Measurements from ENCODE around the gene LMNA.
"Not testable (repeated sequence)": the region's sequence is repeated elsewhere in the genome, so short reads cannot be mapped to it uniquely, and the experiment has no call there.

Gene LMNA

GRCh38 chr1:156067262-156067661, 47.2 kb upstream of the LMNA start:
- no peak for TF ChIP-seq REST (IDR thresholded peaks at IDR 0.05; ENCODE audit: insufficient replicate concordance, low read depth)
- Histone ChIP-seq H3K4me3 (replicated peaks; ENCODE audit: insufficient read depth, low read length) (no peak overlapping the region), H3K27me3 (ENCODE audit: insufficient read depth, poor library complexity, severe bottlenecking) (no peaks in the 10 kb centered on the region), H3K27ac (replicated peaks) (no peak overlapping the region)
- DNase-seq (ENCODE audit: low read depth in 1 of 2, low spot score in 1 of 2), result no peak

- no peak for DNase-seq (ENCODE audit: low read depth in 1 of 2, low spot score in 1 of 2)
- Histone ChIP-seq H3K4me3 (replicated peaks; ENCODE audit: insufficient read depth, low read length) (no peak overlapping the region), H3K27me3 (ENCODE audit: insufficient read depth, poor library complexity, severe bottlenecking) (no peaks in the 10 kb centered on the region), H3K27ac (replicated peaks) (no peak overlapping the region)
- TF ChIP-seq REST (IDR thresholded peaks at IDR 0.05; ENCODE audit: insufficient replicate concordance, low read depth) (no peak), SPI1 (IDR thresholded peaks at IDR 0.05; ENCODE audit: borderline replicate concordance, low read depth) (no peak), CTCF (IDR thresholded peaks at IDR 0.05; ENCODE audit: insufficient read depth, low read length) (no peak), GABPA (IDR thresholded peaks at IDR 0.05; ENCODE audit: low read depth) (no peak), POLR2AphosphoS5 (IDR thresholded peaks at IDR 0.05; ENCODE audit: low read depth) (no peak)
Observed at GRCh38 chr1:156069490-156070455, 44.7 kb upstream of the LMNA start.

GRCh38 chr1:156070548-156070947, 44.0 kb upstream of the LMNA start:
- TF ChIP-seq GABPA (IDR thresholded peaks at IDR 0.05; ENCODE audit: low read depth) (no peak), REST (IDR thresholded peaks at IDR 0.05; ENCODE audit: insufficient replicate concordance, low read depth) (no peak), SPI1 (IDR thresholded peaks at IDR 0.05; ENCODE audit: borderline replicate concordance, low read depth) (no peak), CTCF (IDR thresholded peaks at IDR 0.05; ENCODE audit: insufficient read depth, low read length) (no peak), POLR2AphosphoS5 (IDR thresholded peaks at IDR 0.05; ENCODE audit: low read depth) (no peak)
- Histone ChIP-seq H3K4me3 (replicated peaks; ENCODE audit: insufficient read depth, low read length) (no peak overlapping the region), H3K27me3 (ENCODE audit: insufficient read depth, poor library complexity, severe bottlenecking) (no peaks in the 10 kb centered on the region), H3K27ac (replicated peaks) (no peak overlapping the region)
- DNase-seq (ENCODE audit: low read depth in 1 of 2, low spot score in 1 of 2), result no peak

- not testable (repeated sequence) for H3K4me3 ChIP-seq (replicated peaks; ENCODE audit: insufficient read depth, low read length); DNase-seq (ENCODE audit: low read depth in 1 of 2, low spot score in 1 of 2); H3K27ac ChIP-seq (replicated peaks); H3K27me3 ChIP-seq (ENCODE audit: insufficient read depth, poor library complexity, severe bottlenecking)
Observed at GRCh38 chr1:156071332-156071816, 43.1 kb upstream of the LMNA start.
